HG02981 (cell line): ENCODE measurements around the gene COL8A2.
"Not testable (repeated sequence)": the region's sequence is repeated elsewhere in the genome, so short reads cannot be mapped to it uniquely, and the experiment has no call there.

Experiments
- ATAC-seq: cut with Tn5 transposase; IDR thresholded peaks from one replicate; pipeline ENCODE4 v1.9.1; 2021; ENCODE audit warnings: mild to moderate bottlenecking, moderate library complexity; ENCODE audit not compliant: unreplicated experiment

Gene COL8A2

DNA sequence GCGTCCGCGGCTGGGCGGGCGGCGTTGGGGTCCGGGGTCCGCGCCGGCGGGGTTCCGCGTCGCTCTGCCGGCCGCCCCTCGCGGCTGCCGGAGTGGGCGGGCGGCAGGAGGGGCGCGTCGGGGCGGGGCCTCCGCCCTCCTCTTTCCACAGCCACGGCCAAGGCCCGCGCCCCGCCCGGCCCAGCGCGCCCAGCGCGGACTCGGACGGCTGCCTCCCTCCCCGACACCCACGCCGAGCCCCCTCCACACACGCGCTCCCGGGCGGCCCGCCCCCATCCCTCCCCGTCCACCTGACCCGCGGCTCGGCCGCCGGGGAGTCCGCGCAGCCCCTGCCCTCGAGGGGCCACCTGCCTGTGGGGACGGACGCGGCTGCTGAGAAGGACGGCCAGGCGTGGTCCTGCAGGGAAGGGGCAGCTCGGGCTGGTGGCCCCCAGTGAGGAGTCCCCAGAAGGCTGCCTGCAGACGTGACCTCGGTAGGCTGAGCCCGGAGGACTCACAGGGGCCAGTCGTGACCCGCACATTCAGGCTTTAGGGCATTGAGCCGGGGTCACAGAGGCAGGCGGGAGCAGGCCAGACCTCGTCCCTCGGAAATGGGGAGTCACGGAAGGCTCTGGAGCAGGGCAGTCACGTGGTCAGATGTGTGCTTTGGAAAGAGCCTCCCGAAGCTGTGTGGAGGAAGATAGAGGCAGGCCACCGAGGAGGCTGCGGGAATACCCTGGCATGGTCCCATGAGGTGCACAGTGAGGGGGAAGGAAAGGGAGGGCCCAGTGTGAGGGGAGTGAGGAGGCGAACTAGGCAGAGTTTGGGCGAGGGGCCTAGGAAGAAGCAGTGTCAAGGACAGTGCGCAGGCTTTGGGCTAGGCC is at the start of gene COL8A2:
Gene COL8A2 (minus strand): TSS at position 94 of the 863 bp plus-strand sequence. CDS start 24,980 bp downstream, outside the sequence.
- no peak for ATAC-seq

DNA sequence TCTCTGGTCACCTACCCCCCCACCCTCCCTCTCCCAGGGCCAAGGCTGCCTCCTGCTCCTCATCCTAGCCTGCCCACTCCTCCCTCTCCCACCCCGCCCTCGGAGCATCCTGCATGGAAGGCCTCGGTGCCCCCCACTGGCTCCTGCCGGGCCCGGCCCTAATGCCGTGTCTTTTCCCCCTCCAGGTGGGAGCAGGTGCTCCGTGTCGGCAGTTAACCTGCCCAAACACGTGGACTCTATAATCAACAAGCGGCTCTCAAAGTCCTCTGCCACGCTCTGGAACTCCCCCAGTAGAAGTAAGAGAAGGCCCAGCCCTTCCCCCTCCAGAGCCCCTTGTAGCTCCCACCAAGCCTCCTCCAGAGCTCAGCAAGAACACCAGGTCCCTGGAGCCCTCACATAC is 49.7 kb upstream of the COL8A2 start:
- ATAC-seq, result no peak

DNA sequence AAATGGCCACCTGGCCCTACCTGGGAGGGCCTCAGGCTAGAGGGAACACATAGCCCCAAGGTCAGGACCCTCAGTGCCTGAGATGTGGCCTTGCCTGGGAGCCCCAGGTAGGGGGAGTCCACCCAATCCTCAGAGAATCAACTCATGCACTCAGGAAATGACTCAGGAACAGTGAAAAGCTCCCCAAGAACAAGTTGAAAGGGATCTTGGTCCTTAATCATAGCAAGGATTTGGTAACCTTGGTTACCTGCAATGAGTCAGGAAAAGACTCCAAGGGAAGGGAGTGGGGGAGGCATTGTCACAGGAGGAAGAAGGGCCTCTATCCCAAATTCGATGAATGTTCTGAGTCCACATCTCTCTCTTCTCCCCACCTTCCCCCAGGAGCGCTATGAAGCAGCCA is 48.0 kb upstream of the COL8A2 start:
- no peak for ATAC-seq

DNA sequence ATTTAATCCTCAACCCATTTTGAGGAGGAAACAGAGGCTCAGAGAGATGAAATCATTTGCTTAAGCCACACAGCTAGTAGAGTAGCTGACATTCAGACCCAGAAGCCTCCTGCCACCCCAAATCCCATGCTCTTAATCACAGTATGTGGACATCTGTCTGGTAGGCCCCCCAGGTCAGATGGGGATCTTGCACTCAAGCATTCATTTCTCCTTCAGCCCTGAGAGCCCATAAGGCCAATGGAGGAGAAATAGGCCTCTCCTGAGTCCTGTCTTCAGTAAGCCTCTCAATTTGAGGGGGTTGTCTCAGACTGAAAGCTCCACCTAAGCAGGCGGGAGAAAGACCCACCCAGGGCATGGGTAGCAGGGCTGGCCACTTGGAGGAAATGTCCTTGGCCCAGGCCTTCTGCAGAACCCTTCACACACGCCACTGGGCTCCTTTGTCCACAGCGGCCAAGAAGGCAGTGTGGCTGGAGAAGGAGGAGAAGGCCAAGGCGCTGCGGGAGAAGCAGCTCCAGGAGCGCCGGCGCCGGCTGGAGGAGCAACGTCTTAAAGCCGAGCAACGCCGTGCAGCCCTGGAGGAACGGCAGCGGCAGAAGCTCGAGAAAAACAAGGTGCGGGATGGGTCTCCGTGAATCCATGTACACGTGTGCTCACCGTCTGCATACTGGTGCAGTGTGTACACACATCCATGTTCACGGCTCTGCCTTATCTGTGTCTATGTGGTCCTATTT is 47.2 kb upstream of the COL8A2 start:
- no peak for ATAC-seq

DNA sequence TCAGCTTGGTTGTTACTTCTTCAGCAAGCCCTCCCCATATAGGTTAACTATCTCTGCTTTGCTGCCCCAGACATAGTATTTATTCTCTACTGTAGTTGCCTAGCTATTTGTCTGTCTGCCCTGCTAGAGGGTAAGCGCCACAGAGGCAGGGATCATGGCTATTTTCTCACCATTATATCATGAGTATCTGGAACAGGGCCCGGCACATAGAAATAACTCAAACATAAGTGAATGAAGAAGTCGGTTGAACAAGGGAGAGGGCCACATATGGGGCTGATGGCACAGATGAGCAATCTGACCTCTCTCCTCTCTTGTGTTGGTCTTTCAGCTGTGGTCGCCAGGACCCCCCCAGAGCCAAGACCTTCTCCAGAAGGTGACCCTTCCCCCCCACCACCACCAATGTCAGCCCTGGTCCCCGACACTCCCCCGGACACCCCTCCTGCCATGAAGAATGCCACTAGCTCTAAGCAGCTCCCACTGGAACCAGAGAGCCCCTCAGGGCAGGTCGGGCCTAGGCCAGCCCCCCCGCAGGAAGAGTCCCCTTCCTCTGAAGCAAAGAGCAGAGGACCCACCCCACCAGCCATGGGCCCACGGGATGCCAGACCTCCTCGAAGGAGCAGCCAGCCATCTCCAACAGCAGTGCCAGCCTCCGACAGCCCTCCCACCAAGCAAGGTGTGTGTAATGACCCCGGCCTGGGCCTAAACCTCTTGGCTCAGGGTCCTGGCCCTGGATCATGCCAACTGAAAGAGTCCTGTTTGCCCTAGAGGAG is 45.8 kb upstream of the COL8A2 start:
- no peak for ATAC-seq

DNA sequence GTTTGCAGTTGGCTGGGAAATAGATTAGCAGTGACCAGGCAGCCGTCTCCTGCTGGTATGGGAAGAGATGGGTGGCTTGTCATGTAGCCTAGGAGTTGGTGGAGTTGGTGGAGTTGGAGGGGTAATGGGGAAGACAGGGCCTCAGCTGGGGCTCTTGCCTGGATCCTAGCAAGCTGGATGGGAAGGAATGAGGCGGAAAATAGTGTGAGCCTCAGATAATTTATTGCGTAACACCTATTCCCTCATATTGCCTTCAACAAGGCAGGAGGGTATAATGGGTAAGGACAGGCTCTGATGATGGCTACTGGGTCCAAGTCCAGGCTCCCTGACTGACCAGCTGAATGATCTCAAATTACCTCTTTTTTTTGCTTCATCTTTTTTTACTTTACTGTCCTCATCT is 43.5 kb upstream of the COL8A2 start:
- no peak for ATAC-seq

DNA sequence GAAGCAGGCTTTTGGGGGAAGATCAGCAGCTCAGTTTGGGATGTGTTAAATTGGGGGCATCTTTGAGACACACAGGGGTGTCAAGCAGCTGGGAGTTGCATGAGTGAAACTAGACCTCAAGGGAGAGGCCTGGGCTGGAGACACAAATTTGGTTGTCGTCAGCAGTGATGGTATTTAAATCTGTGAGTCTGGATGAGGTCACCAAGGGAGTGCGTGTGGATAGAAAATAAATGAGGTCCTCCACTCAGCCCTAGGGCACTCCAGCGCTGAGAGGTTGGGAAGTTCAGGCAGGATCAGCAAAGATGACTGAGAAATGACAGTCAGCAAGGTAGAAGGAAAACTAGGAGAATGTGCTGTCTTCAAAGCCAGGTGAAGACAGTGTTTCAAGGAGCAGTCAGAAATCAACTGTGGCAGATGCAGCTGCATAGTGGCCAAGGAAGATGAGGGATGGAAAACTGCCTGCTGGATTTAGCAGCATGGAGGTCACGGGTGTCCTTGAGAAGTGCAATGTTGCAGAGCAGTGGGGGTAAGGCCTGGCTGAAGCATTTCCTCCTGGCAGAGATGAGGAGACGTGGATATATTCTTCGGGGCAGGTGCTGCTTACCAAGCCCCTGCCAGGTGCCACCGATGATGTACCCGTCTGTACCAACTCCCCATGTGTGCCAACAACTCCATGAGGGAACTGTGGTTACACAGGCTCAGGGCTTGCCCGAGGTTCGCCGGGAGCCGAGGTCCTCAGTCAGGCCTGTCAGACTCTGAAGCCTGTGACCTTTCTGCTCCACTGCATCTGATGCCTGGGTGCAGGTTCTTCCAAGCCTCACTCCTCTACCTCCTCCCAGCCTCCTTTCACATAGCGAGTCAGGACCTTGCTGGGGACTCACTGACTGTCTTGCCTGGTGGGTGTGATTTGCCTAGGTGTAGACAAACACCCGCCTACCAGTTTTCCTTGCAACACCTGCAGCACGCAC is 42.2 kb upstream of the COL8A2 start:
- ATAC-seq, result no peak

DNA sequence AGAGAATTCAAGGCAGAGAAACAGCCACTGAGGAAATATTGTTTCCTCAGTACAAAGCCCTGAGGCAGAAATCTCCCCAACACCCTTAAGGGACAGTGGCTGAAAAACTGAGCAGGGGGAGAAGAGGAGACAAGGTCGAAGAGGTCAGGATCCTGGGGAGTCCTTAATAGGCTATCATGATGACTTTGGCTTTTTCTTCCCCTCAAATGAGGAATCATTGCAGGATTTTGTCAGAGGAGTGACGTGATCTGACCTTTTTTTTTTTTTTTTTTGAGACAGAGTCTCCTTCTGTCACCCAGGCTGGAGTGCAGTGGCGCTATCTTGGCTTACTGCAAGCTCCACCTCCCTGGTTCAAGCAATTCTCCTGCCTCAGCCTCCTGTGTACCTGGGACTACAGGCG is 41.1 kb upstream of the COL8A2 start:
- ATAC-seq, result no peak

DNA sequence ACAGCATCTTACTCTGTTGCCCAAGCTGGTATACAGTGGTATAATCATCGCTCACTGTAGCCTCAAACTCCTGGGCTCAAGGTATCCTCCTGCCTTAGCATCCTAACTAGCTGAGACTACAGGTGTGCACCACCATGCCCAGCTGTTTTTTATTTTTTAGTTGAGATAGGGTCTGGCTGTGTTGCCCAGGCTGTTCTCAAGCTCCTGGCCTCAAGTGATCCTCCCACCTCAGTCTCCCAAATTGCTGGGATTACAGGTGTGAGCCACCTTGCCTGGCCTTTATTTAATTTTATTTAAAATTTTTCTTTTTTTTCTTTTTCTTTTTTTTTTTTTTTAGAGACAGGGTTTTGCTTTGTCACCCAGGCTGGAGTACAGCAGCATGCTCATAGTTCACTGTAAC is 40.1 kb upstream of the COL8A2 start:
- no peak for ATAC-seq

DNA sequence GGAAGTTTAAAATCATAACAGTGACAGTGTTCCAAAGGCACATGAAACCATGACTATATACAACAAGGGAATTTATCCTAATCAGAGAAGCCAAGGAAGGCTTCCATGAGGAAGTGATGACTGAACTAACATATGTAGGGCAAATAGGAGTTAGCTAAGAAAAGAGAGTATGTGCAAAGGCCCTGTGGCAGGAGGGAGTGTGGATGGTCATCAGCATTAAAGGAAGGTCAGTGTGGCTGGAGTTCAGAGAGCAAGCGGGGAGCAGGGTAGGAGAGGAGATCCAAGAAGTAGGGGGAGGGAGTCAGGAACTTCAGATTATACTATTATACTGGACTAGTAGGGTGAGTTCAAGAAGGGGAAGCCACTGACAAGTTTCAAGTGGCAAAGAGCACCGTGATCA is 39.3 kb upstream of the COL8A2 start:
- no peak for ATAC-seq

DNA sequence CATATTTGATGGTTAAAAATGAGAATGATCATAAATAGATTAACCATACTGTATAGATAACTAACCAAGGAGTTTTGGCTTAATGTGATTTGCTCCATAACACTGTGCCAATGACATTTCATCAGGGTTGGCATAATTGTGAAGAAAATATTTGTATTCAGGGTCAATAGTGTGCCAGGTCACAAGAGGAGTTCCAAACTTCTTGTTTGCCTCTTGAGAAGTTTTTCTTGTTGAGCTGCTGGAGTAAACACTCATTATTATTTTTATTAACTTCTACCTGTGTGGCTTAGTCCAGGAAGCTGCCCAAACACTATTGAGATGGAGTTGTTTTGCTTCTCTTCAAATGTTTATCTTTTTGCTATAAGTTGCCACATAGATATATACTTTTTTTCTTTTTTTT is 38.4 kb upstream of the COL8A2 start:
- no peak for ATAC-seq

DNA sequence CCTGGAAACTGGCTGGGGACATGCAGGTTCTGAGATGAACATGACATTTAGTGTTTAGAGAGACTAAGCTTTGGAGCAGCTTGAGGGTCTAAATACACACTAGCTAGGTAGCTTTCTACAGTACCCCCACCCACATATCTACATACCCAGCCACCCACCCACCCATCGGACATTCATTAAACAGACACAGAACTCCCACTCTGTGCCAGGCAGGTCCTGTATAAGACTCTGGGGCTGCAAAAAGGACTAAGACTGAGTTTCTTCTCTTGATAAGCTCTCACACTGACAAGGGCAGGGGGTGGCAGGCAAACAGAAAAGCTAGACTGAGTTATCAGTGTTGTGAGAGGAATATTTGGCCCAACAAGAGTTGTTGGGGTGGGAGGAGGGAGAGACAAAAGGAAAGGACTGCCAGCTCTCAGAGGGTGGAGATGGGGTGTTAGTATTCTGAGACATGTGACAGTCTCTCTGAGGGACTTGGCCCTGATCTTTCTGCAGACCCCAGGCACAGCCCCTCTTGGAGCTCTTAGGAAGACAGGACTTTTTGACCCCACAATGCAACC is 37.7 kb upstream of the COL8A2 start:
- no peak for ATAC-seq

DNA sequence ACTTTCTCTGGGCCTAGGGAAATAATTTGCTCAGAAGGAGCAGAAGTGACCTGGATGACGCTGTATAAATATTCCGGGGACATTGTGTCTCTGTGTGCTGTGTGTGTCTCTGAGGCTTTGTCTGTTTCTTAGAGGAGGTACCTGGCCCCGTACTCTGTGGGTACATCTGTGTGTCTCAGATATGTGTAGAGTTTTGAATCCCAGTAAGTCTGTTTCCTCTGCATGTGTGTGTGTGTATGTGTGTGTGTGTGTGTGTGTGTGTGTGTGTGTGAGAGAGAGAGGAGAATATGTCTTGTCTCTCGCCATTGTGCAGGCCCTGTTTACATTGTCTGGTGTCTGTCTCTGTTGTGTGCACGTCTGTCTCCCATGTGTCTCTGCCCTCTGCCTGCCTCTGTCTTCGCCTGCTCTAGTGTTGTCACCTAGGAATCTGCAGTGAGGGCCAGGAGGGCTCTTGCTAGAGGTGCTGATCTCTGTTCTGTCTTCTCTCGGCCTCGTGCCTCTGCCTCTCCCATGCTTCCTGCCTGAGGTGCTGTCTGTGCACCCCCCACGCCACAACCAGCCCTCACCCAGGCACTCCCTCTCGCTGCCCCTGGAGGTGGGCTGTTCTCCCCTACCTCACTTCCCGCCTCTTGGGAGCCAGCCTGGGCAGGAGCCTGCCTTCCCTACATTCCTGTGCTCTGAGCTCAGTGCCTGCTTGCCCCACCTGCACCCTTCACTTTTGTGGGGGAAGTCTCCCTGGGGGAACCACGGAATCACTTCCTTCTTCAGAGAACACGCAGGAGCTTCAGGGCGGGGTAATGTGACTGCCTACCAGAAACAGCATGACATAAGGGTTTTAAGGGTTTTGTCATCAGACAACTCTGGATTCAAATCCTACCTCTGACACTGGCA is 36.9 kb upstream of the COL8A2 start:
- ATAC-seq, result peak; percentile 45

DNA sequence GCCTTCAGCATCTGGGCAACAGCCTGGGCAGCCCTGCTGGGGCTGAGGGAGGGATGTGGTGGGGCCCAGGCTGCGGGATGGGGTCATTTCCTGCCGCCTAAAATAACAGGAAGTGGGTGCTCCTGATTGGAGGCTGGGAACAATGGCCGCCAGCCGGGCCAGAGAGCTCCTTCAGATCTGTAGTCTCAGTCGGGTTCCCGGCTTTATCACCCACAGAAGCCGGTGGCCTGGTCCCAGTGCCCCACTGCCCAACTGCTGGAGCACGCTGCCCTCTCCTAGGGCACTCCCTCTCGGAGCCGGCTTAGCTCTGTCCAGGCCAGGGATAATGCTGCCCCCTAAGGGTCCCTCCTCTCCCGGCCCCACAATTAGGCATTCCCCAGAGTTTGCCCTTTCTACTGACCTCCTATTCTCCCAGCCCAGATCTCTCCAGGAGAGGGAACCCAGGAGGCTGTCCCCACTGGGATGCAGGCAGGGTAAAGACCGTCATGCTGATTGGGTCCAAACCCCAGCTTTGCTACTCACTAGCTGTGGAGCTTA is 36.0 kb upstream of the COL8A2 start:
- ATAC-seq, result no peak

DNA sequence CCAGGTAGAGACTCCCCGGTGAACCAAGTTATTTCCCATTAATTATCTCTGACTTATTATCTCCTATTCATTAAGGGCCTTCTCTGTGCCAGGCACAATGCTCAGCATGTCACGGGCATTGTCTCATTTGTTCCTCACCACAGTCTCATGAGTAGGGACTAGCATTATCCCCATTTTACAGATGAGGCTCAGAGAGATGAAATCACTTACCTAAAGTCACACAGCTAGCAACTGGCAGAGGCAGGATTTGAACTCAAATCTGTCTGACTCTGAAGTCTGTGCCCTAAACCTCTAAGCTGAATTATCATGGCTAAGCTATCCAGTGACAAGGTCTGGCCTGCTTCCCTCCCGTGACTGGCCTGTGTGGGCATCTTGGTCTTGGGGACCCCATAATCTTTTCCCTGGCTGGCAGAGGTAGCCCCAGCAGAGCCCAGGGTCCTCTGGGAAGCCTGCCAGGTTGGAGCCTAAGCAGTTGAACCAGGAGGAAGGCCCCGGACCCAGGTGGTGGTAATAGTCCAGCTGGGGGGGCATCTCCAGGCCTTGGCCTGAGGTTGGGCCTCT is 35.4 kb upstream of the COL8A2 start:
- no peak for ATAC-seq

DNA sequence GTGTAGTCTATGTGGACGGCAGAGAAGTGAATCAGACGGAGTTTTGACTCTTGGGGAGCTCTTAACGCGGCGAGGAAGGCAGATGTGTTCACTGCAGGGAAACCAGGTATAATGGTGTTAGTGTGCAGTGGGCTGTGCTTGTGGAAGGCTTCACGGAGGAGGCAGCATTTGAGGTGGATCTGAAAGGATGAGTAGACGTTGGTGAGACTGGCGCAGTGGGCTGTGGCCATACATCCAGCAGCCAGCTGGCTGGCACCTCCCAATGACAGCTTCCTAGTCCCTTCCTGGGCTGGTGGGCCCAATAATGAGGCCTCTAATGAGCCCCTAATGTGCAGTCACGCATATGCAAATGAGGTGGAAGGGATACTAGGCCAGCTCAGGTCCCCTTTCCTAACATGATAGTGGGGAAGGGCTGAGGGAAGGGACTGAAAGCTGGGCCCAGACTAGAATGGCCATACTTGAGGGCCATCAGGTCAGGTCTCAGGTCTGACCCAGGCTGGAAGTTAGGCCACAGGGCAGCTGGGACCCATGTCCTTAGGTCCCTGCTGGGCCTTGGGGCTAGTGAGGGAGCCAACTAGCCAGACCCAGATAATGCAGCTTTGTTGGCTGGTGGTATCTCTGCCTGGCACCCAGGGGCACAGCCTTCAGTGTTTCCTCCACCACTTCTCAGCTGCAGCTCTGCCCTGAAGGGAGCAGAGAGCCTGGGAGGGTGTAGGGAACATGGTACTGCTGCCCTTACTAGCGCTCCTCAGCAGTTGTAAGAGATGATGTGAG is 34.8 kb upstream of the COL8A2 start:
- no peak for ATAC-seq

DNA sequence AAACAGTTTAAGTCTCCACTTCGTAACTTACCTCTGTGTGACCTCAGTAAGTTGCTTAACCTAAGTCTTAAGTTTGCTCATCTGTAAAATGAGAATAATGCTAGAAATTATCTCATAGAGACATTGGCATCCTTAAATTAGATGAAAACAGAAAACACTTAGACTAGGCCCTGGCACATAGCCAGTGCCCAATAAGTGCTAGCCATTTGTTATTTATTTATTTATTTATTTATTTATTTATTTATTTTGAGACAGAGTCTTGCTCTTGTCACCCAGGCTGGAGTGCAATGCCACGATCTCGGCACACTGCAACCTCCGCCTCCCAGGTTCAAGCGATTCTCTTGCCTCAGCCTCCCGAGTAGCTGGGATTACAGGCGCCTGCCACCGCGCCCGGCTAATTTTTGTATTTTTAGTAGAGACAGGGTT is 33.8 kb upstream of the COL8A2 start:
- ATAC-seq, result not testable (repeated sequence)
